Loucy (cell line): Measurements from ENCODE around the gene SECTM1.

Experiments used
- CTCF ChIP-seq: fragments of 200-600 bp; sonication (generic); conservative IDR thresholded peaks from 2 replicates; pipeline ENCODE4 v1.5.1; 2014; ENCODE audit warnings: mild to moderate bottlenecking, antibody characterized with exemption, low read length
- EZH2phosphoT487 ChIP-seq: fragments of 200-600 bp; IDR thresholded peaks from 2 replicates; pipeline ENCODE4 v1.6.1; 2018; ENCODE audit warnings: antibody characterized with exemption, mild to moderate bottlenecking, moderate library complexity, borderline replicate concordance

- TF ChIP-seq CTCF (no peak), EZH2phosphoT487 (no peak)
Observed at GRCh38 chr17:82297714-82298537, 35.6 kb downstream of the SECTM1 start.
